Vagina (tissue), 2 donors: ENCODE measurements around the gene MESD.

Experiments
- POLR2A ChIP-seq, 2 donors: fragments of 450-650 bp; IDR thresholded peaks; one replicate each; pipeline ENCODE4 v1.6.1; 2017; ENCODE audit warnings: antibody characterized with exemption in 2 of 2, mild to moderate bottlenecking in 2 of 2, moderate library complexity in 2 of 2
- POLR2AphosphoS5 ChIP-seq, 2 donors: sonication (generic); formaldehyde crosslinking; IDR thresholded peaks; one replicate each; pipeline ENCODE4 v1.9.0; 2017; ENCODE audit warnings: antibody characterized with exemption in 2 of 2, mild to moderate bottlenecking in 2 of 2, low read depth in 1 of 2; ENCODE audit not compliant: insufficient read depth in 1 of 2
- TF ChIP-seq, protein P1 (sequence below), 3 experiments: fragments of 450-650 bp in 2 of 3; fragments of 200-600 bp in 1 of 3; sonication (generic) in 1 of 3; IDR thresholded peaks; one replicate each; pipeline ENCODE4 v1.5.1; 2017 to 2019; ENCODE audit warnings: antibody characterized with exemption in 3 of 3, mild to moderate bottlenecking in 2 of 3, moderate library complexity in 2 of 3

DNA sequence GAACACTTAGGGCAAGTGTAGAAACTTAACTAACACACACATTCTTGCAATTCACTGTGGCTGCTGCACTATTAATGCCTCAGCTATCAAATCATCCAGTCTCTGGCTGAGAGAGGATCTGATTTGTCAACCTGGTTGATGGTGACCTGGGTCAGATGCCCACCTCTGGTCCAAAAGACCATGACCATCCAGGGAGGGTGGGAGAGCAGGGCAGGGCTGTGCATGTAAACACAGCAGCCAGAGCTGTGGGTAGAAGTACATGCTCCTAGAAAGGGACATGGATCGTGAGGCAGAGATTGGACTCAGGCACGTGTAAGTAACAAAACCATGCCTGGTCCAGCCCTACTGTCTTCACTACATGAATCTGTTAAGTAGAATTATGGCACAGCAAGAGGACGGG is 17.3 kb downstream of the MESD start:
- TF ChIP-seq, protein P1, sequence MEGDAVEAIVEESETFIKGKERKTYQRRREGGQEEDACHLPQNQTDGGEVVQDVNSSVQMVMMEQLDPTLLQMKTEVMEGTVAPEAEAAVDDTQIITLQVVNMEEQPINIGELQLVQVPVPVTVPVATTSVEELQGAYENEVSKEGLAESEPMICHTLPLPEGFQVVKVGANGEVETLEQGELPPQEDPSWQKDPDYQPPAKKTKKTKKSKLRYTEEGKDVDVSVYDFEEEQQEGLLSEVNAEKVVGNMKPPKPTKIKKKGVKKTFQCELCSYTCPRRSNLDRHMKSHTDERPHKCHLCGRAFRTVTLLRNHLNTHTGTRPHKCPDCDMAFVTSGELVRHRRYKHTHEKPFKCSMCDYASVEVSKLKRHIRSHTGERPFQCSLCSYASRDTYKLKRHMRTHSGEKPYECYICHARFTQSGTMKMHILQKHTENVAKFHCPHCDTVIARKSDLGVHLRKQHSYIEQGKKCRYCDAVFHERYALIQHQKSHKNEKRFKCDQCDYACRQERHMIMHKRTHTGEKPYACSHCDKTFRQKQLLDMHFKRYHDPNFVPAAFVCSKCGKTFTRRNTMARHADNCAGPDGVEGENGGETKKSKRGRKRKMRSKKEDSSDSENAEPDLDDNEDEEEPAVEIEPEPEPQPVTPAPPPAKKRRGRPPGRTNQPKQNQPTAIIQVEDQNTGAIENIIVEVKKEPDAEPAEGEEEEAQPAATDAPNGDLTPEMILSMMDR (IDR thresholded peaks at IDR 0.05) = no peak
- TF ChIP-seq POLR2A (IDR thresholded peaks at IDR 0.05) (no peak), POLR2AphosphoS5 (IDR thresholded peaks at IDR 0.05; ENCODE audit: insufficient read depth in 1 of 2, low read depth in 1 of 2) (no peak)
